IMR-90 (cell line): Measurements from ENCODE around the gene LPAR1. TPM values are rescaled to one million over a fixed set of nuclear protein-coding genes. Genes with fewer than 3 reads are reported as not detected.
A peak's percentile ranks its signal among the peaks of the same experiment; 100 is the strongest.

Experiments used
- ATAC-seq: fragments of 200-7000 bp; cut with Tn5 transposase; 2 replicates; pipeline ENCODE4 v1.9.1; 2020; ENCODE audit warnings: low read depth, mild to moderate bottlenecking, moderate library complexity
- BruUV-seq: library from RNA; stranded (reverse); fragments of 400-500 nt; replicated peaks from 2 replicates; lab custom pipeline; 2021; lab: Mats Ljungman, UMichigan
- CTCF ChIA-PET: fragments of 300-600 bp; formaldehyde crosslinking; extraction: SDS; loops from one replicate; lab custom pipeline; 2021; ENCODE audit warnings: antibody characterized with exemption; lab: Yijun Ruan, JAX
- POLR2A ChIA-PET: fragments of 300-600 bp; sonication (Branson Sonifier 250); formaldehyde crosslinking; loops from one replicate; lab custom pipeline; 2022; ENCODE audit warnings: antibody characterized with exemption; ENCODE audit not compliant: unreplicated experiment; lab: Charles Lee
- DNase-seq: peaks from one replicate; pipeline ENCODE4 v3.0.0; 2013
- H2AFZ ChIP-seq: replicated peaks from 2 replicates; pipeline ENCODE3; 2013; ENCODE audit warnings: low read length, mild to moderate bottlenecking; ENCODE audit not compliant: poor library complexity
- H2AK5ac ChIP-seq: 2 replicates; pipeline ENCODE4 v1.6.1; 2013; ENCODE audit warnings: low read depth, low read length, inconsistent platforms
- H2AK9ac ChIP-seq: replicated peaks from 2 replicates; pipeline ENCODE3; 2013; ENCODE audit warnings: mild to moderate bottlenecking, low read depth, low read length, moderate library complexity; ENCODE audit not compliant: poor library complexity
- H2BK120ac ChIP-seq: 2 replicates; pipeline ENCODE4 v1.6.1; 2013; ENCODE audit warnings: low read depth, low read length, inconsistent platforms
- H2BK15ac ChIP-seq: 3 replicates; pipeline ENCODE4 v1.6.1; 2013; ENCODE audit warnings: low read depth, low read length, inconsistent platforms
- H2BK20ac ChIP-seq: 2 replicates; pipeline ENCODE4 v1.6.1; 2013; ENCODE audit warnings: low read depth, mild to moderate bottlenecking, inconsistent platforms, low read length, moderate library complexity
- H2BK5ac ChIP-seq: 2 replicates; pipeline ENCODE4 v1.6.1; 2013; ENCODE audit warnings: mild to moderate bottlenecking, low read depth, low read length, inconsistent platforms; ENCODE audit not compliant: poor library complexity, severe bottlenecking
- H3K14ac ChIP-seq: replicated peaks from 2 replicates; pipeline ENCODE4 v1.6.1; 2013; ENCODE audit warnings: low read depth, low read length, inconsistent platforms
- H3K18ac ChIP-seq: 2 replicates; pipeline ENCODE4 v1.6.1; 2013; ENCODE audit warnings: low read depth, low read length, control low read depth
- H3K23ac ChIP-seq: 2 replicates; pipeline ENCODE4 v1.6.1; 2013; ENCODE audit warnings: low read depth, low read length, inconsistent platforms
- H3K27ac ChIP-seq: 2 replicates; pipeline ENCODE4 v1.5.1; 2013; ENCODE audit warnings: mild to moderate bottlenecking, control low read depth, low read length; ENCODE audit not compliant: insufficient read depth
- H3K27me3 ChIP-seq: 2 replicates; pipeline ENCODE4 v1.6.1; 2013; ENCODE audit warnings: low read length; ENCODE audit not compliant: control insufficient read depth, insufficient read depth
- H3K36me3 ChIP-seq: 2 replicates; pipeline ENCODE4 v1.6.1; 2013; ENCODE audit warnings: low read length, mixed read lengths; ENCODE audit not compliant: control insufficient read depth, insufficient read depth
- H3K4ac ChIP-seq: 2 replicates; pipeline ENCODE4 v1.6.1; 2013; ENCODE audit warnings: low read depth, low read length, inconsistent platforms
- H3K4me1 ChIP-seq: 2 replicates; pipeline ENCODE4 v1.6.1; 2013; ENCODE audit warnings: low read length, mixed read lengths; ENCODE audit not compliant: control insufficient read depth, insufficient read depth
- H3K4me2 ChIP-seq: 2 replicates; pipeline ENCODE4 v1.6.1; 2013; ENCODE audit warnings: low read depth, mild to moderate bottlenecking, control low read depth, low read length, moderate library complexity
- H3K4me3 ChIP-seq: 2 replicates; pipeline ENCODE4 v1.5.1; 2013; ENCODE audit warnings: low read depth, mild to moderate bottlenecking, control low read depth, low read length, moderate library complexity; ENCODE audit not compliant: insufficient read depth
- H3K56ac ChIP-seq: 2 replicates; pipeline ENCODE4 v1.6.1; 2013; ENCODE audit warnings: low read length, inconsistent platforms; ENCODE audit not compliant: insufficient read depth; ENCODE audit errors: extremely low read depth
- H3K79me1 ChIP-seq, 2 experiments: 2 replicates each; pipeline ENCODE4 v1.6.1; 2013; ENCODE audit warnings: low read length in 2 of 2, inconsistent platforms in 1 of 2, low read depth in 1 of 2
- H3K9ac ChIP-seq: 2 replicates; pipeline ENCODE4 v1.6.1; 2013; ENCODE audit warnings: low read depth, low read length, control low read depth
- H3K9me1 ChIP-seq: 2 replicates; pipeline ENCODE4 v1.6.1; 2013; ENCODE audit warnings: low read length, inconsistent platforms; ENCODE audit not compliant: insufficient read depth
- H3K9me3 ChIP-seq: 2 replicates; pipeline ENCODE4 v1.6.1; 2013; ENCODE audit warnings: low read length; ENCODE audit not compliant: control insufficient read depth, insufficient read depth
- H4K20me1 ChIP-seq: 2 replicates; pipeline ENCODE4 v1.6.1; 2013; ENCODE audit warnings: low read length, inconsistent platforms; ENCODE audit not compliant: insufficient read depth
- H4K5ac ChIP-seq: 2 replicates; pipeline ENCODE4 v1.6.1; 2013; ENCODE audit warnings: mild to moderate bottlenecking, low read depth, low read length, control low read depth
- H4K8ac ChIP-seq, 2 experiments: 2 replicates each; pipeline ENCODE4 v1.6.1; 2013; ENCODE audit warnings: low read depth in 2 of 2, low read length in 2 of 2, control low read depth in 1 of 2, inconsistent platforms in 1 of 2
- H4K91ac ChIP-seq: 2 replicates; pipeline ENCODE4 v1.6.1; 2013; ENCODE audit warnings: low read depth, low read length, inconsistent platforms; ENCODE audit not compliant: insufficient read depth
- CEBPB ChIP-seq: IDR thresholded peaks from 2 replicates; pipeline ENCODE4 v1.6.1; 2012; ENCODE audit warnings: low read depth, low read length, improper control_type of control experiment
- FOS ChIP-seq: fragments of 150-350 bp; IDR thresholded peaks from 2 replicates; pipeline ENCODE4 v1.6.1; 2016; ENCODE audit warnings: low read depth, low read length
- RCOR1 ChIP-seq: IDR thresholded peaks from 2 replicates; pipeline ENCODE4 v1.6.1; 2012; ENCODE audit warnings: mild to moderate bottlenecking, low read length, improper control_type of control experiment; ENCODE audit not compliant: insufficient replicate concordance
- WGBS, 2 experiments: methylation state at CpG; one replicate each; pipeline versions ENCODE4 v1.1.5 to v1.1.7; 2013; ENCODE audit warnings: missing lambda C conversion rate in 2 of 2; ENCODE audit not compliant: insufficient read length in 1 of 2; ENCODE audit errors: extremely low coverage in 2 of 2; 5-methylcytosine and 5-hydroxymethylcytosine counted together
- dilution Hi-C: fragments of 300-500 bp; cut with HindIII; formaldehyde crosslinking; loops from one replicate; pipeline ENCODE4 v1.14.3; 2018; ENCODE audit warnings: low sequenced_read_pairs; ENCODE audit not compliant: unreplicated experiment
- in situ Hi-C: fragments of 300-500 bp; cut with MboI; formaldehyde crosslinking; loops from 3 replicates; pipeline ENCODE4 v1.14.3; 2019; ENCODE audit warnings: low sequenced_read_pairs, inconsistent platforms, mixed read lengths
- intact Hi-C: fragments of 100-400 bp; cut with micrococcal nuclease; formaldehyde crosslinking; loops from 2 replicates; pipeline ENCODE4 v1.10.0; 2022
- polyA plus RNA-seq, 3 experiments: library from polyadenylated mRNA; depleted of rRNA; stranded (reverse); fragments of >200 nt; gene quantifications; 2 replicates each; pipeline ENCODE4 v1.2.3, GENCODE V29; 2012; ENCODE audit warnings: low replicate concordance in 1 of 3
- total RNA-seq: library from RNA; depleted of rRNA; stranded (reverse); fragments of >200 nt; gene quantifications from 2 replicates; pipeline ENCODE4 v1.2.3, GENCODE V29; 2012

LPAR1 gene
- total and polyA plus RNA-seq, 2 of the 4 experiments (the other 2 are of a cell fraction) = 171 to 315 TPM

GRCh38 chr9:110936719-110937452 is 101.4 kb downstream of the LPAR1 start:
- DNase-seq = peak; percentile 87
- H3K4me1 ChIP-seq = peaks cover 30% of the 10 kb centered on the region
- H3K56ac ChIP-seq = peak overlapping the region; percentile 85
- H3K4me3 ChIP-seq = no peak overlapping the region; the same call in 1 of the 2 replicates
- peak overlapping the region; percentile 99 for H3K18ac ChIP-seq
- peaks cover 17% of the 10 kb centered on the region; the same call in 1 of the 2 replicates for H3K9me1 ChIP-seq
- peak overlapping the region; percentile 94 for H4K91ac ChIP-seq
- peak; percentile 50 for ATAC-seq
- H2BK15ac ChIP-seq = peak overlapping the region; percentile 80
- TF ChIP-seq CEBPB (peak; percentile 43), FOS (no peak), RCOR1 (no peak)
- H2BK20ac ChIP-seq = peak overlapping the region; percentile 94
- ChIA-PET POLR2A (no interaction called here), CTCF (interaction anchor here (0.5 kb wide), 1 partner anchor 66 kb away, joined by 7 read pairs; no protein-coding TSS in a partner anchor)
- no peak overlapping the region for H2AK9ac ChIP-seq
- no TSS peak for BruUV-seq
- H3K9me3 ChIP-seq = peaks cover 3% of the 10 kb centered on the region; the same call in 1 of the 2 replicates
- H3K14ac ChIP-seq = peak overlapping the region; percentile 96
- no peak overlapping the region for H2AFZ ChIP-seq
- intact Hi-C loops = loop anchor here (5.0 kb wide), 1 partner anchor 100 kb away; the partner anchor contains the start of gene LPAR1
- peaks cover 69 to 87% of the 10 kb centered on the region in 2 experiments for H3K79me1 ChIP-seq
- H4K20me1 ChIP-seq = peaks cover 24% of the 10 kb centered on the region; the same call in 1 of the 2 replicates
- peak overlapping the region; percentile 97 for H4K5ac ChIP-seq
- peak overlapping the region; percentile 77; the same call in 1 of the 2 replicates for H3K4me2 ChIP-seq
- peak overlapping the region; percentile 99 for H2BK5ac ChIP-seq
- peak overlapping the region; percentile 89 for H3K9ac ChIP-seq
- dilution Hi-C loops = no loop called here
- H3K36me3 ChIP-seq = peaks cover 45% of the 10 kb centered on the region
- no CpG with 5 or more reads among the region's 3 CpGs for WGBS, 2 experiments
- H4K8ac ChIP-seq = peak overlapping the region; percentile 82 to 97
- H3K23ac ChIP-seq = peak overlapping the region; percentile 95
- H2BK120ac ChIP-seq = peak overlapping the region; percentile 93
- H3K27me3 ChIP-seq = no peaks in the 10 kb centered on the region
- peak overlapping the region; percentile 91 for H3K27ac ChIP-seq
- peak overlapping the region; percentile 86 for H2AK5ac ChIP-seq
- in situ Hi-C loops = no loop called here
- peak overlapping the region; percentile 94 for H3K4ac ChIP-seq
